Effector CD4-positive, alpha-beta T cell (primary cell): ENCODE results near the gene TCOF1.

Experiments
- DNase-seq: peaks from one replicate; pipeline ENCODE4 v3.0.0-alpha.2; 2020

Gene TCOF1

GRCh38 chr5:150391064-150391834, 33.8 kb downstream of the TCOF1 start:
- no peak for DNase-seq

GRCh38 chr5:150391986-150392385, 34.5 kb downstream of the TCOF1 start:
- no peak for DNase-seq

- DNase-seq = no peak
These were observed 35.2 kb downstream of the TCOF1 start for GRCh38 chr5:150392680-150393079.

GRCh38 chr5:150393096-150393645, 35.7 kb downstream of the TCOF1 start:
- DNase-seq = no peak

GRCh38 chr5:150394131-150394530, 36.6 kb downstream of the TCOF1 start:
- no peak for DNase-seq

- no peak for DNase-seq
These were observed 37.6 kb downstream of the TCOF1 start for GRCh38 chr5:150394912-150395687.

- DNase-seq = no peak
These were observed 38.1 kb downstream of the TCOF1 start for GRCh38 chr5:150395688-150395975.

- DNase-seq = no peak
These were observed 38.8 kb downstream of the TCOF1 start for GRCh38 chr5:150396267-150396666.

- no peak for DNase-seq
These were observed 39.8 kb downstream of the TCOF1 start for GRCh38 chr5:150397146-150397781.

- no peak for DNase-seq
These were observed 40.6 kb downstream of the TCOF1 start for GRCh38 chr5:150397782-150398721.

GRCh38 chr5:150398722-150399523, 41.4 kb downstream of the TCOF1 start:
- no peak for DNase-seq

GRCh38 chr5:150399524-150400211, 42.2 kb downstream of the TCOF1 start:
- DNase-seq = no peak

GRCh38 chr5:150400316-150401075, 43.0 kb downstream of the TCOF1 start:
- DNase-seq = no peak

- no peak for DNase-seq
These were observed 43.5 kb downstream of the TCOF1 start for GRCh38 chr5:150401076-150401375.

- no peak for DNase-seq
These were observed 44.1 kb downstream of the TCOF1 start for GRCh38 chr5:150401376-150402228.

- DNase-seq = no peak
These were observed 44.8 kb downstream of the TCOF1 start for GRCh38 chr5:150402229-150402773.

GRCh38 chr5:150402901-150403342, 45.4 kb downstream of the TCOF1 start:
- DNase-seq = no peak

GRCh38 chr5:150404121-150404520, 46.6 kb downstream of the TCOF1 start:
- no peak for DNase-seq

GRCh38 chr5:150404535-150404934, 47.0 kb downstream of the TCOF1 start:
- DNase-seq = no peak
